ENCODE results near the gene ZMIZ1. TPM values are rescaled to one million over a fixed set of nuclear protein-coding genes. Genes with fewer than 3 reads are reported as not detected.
A peak's percentile ranks its signal among the peaks of the same experiment; 100 is the strongest.

ZMIZ1 gene
- total and polyA plus RNA-seq, 2 donors (not counting 1 experiment from before 2014, with no cell fraction given): 6.3 to 30.6 TPM

DNA sequence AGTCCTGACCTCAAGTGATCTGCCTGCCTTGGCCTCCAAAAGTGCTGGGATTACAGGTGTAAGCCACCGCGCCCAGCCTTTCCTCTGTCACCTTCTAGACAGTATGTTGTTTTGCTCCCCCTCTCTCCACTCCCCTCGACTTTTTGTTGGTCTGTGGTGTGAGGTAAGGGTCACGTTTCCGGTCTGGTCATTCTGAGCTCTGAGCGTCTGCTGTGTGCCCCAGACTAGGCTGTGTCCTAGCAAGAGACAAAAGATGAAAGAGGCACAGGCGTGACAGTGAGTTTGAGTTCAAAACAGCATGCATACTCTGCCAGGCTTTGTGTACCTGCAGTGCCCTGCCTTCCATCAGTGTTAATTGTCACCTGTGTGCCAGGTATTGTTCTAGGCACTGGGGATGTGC lies 191.1 kb downstream of the ZMIZ1 start:
- Histone ChIP-seq H3K4me3 (replicated peaks in 1 of 4; ENCODE audit: control extremely low read depth in 1 of 4, insufficient read depth in 1 of 4, low read depth in 3 of 4, low read length in 4 of 4) (no peak overlapping the region), H3K4me1 (ENCODE audit: control insufficient read depth, extremely low read depth, insufficient read depth, low read length) (peaks cover 27% of the 10 kb centered on the region), H3K9me3 (ENCODE audit: control insufficient read depth, insufficient read depth, low read depth, low read length) (no peaks in the 10 kb centered on the region), H3K79me2 (ENCODE audit: control insufficient read depth, insufficient read depth, low read length) (peaks cover 20% of the 10 kb centered on the region), H3K27ac (ENCODE audit: insufficient read depth, low read length) (no peak overlapping the region), H3K4me2 (ENCODE audit: extremely low read depth, insufficient read depth, low read length) (no peak overlapping the region), H3K27me3 (ENCODE audit: control insufficient read depth, insufficient read depth, low read length) (no peaks in the 10 kb centered on the region), H3K36me3 (ENCODE audit: control insufficient read depth, insufficient read depth, low read length) (peaks cover 13% of the 10 kb centered on the region), H4K20me1 (ENCODE audit: control insufficient read depth, extremely low read depth, insufficient read depth, low read length) (peaks cover 3% of the 10 kb centered on the region), H3K9ac (ENCODE audit: insufficient read depth, low read length) (no peak overlapping the region), H2AFZ (ENCODE audit: low read length) (no peak overlapping the region)
- TF ChIP-seq EZH2 (IDR thresholded peaks at IDR 0.05; ENCODE audit: low read length, missing control alignments) (no peak), CTCF (conservative IDR thresholded peaks at IDR 0.05 in 1 of 2, IDR thresholded peaks at IDR 0.05 in 1 of 2; ENCODE audit: low read depth in 1 of 2, low read length in 2 of 2) (no peak)
- no peak for DNase-seq (ENCODE audit: low read depth in 2 of 2)

DNA sequence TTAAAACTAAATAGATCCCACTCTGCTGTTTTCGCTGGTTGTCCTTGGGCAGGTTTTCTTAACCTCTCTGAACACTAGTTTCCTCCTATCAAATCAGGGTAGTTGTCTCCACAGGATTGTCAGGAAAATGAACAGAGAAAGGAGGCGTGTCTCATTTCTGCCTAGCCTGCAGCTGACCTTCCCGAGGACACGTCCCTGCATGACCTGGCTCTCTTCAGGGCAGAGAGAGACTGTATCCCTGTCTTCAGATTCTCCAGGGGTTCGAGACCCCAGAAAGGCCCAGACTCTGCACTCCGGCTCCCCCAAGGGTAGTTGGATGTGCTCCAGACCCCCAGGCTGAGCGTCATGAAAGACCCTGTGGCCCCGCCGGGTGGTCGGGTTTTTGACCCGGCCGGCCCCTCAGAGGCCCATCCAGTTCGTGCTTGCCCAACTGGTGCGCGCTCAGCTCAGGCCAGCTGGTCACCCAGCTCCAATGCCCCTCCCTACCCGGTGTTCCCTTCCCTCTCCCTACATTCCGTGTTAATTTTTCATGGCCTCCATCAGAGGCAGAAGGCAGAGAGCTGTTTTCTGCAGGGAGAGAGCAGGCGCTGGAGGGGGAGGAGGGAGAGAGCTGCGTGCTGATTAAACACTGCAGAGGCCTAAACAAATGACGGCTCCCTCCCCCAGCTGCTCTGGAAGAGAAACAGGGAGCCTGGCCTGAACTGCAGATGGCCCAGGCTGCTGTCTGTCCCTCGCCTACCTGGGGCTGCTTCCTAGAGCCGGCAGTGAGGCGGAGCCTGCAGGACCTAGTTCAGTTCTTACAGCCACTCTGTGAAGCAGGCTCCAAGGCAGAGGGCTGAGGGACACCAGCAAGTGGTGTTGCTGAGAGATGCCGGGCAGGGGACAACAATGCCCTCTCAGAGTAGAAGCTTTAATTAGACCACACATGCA lies 192.3 kb downstream of the ZMIZ1 start:
- Histone ChIP-seq H3K4me2 (ENCODE audit: extremely low read depth, insufficient read depth, low read length) (peak overlapping the region; percentile 7), H3K9ac (ENCODE audit: insufficient read depth, low read length) (peak overlapping the region; percentile 32), H3K4me3 (replicated peaks in 1 of 4; ENCODE audit: control extremely low read depth in 1 of 4, insufficient read depth in 1 of 4, low read depth in 3 of 4, low read length in 4 of 4) (no peak overlapping the region), H3K9me3 (ENCODE audit: control insufficient read depth, insufficient read depth, low read depth, low read length) (no peaks in the 10 kb centered on the region), H2AFZ (ENCODE audit: low read length) (no peak overlapping the region), H3K79me2 (ENCODE audit: control insufficient read depth, insufficient read depth, low read length) (peaks cover 22% of the 10 kb centered on the region), H3K27ac (ENCODE audit: insufficient read depth, low read length) (peak overlapping the region; percentile 34), H3K4me1 (ENCODE audit: control insufficient read depth, extremely low read depth, insufficient read depth, low read length) (peaks cover 38% of the 10 kb centered on the region), H3K36me3 (ENCODE audit: control insufficient read depth, insufficient read depth, low read length) (peaks cover 11% of the 10 kb centered on the region), H3K27me3 (ENCODE audit: control insufficient read depth, insufficient read depth, low read length) (no peaks in the 10 kb centered on the region), H4K20me1 (ENCODE audit: control insufficient read depth, extremely low read depth, insufficient read depth, low read length) (peaks cover 3% of the 10 kb centered on the region)
- DNase-seq (ENCODE audit: low read depth in 2 of 2): peak; percentile 46 to 69
- no peak for TF ChIP-seq EZH2 (IDR thresholded peaks at IDR 0.05; ENCODE audit: low read length, missing control alignments)
- no peak for TF ChIP-seq CTCF (conservative IDR thresholded peaks at IDR 0.05 in 1 of 2, IDR thresholded peaks at IDR 0.05 in 1 of 2; ENCODE audit: low read depth in 1 of 2, low read length in 2 of 2)

DNA sequence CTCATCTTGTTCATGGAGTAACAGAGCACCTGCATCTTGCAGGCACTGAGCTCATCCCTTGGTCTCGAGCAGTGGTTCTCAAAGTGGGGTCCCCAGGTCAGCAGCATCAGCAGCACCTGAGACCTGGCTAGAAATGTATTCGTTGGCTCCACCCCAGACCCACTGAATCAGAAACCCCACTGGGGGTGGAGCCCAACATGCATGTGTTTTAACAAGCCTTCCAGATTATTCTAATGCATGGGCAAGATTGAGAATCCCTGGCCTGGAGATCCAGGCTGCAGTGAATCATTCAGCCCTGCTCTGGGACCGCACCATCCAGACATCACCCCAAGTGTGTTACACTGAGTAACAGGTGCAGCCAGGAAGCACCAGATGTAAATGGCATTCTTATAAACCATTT lies 193.4 kb downstream of the ZMIZ1 start:
- Histone ChIP-seq H3K4me1 (ENCODE audit: control insufficient read depth, extremely low read depth, insufficient read depth, low read length) (peaks cover 47% of the 10 kb centered on the region), H2AFZ (ENCODE audit: low read length) (no peak overlapping the region), H3K27me3 (ENCODE audit: control insufficient read depth, insufficient read depth, low read length) (no peaks in the 10 kb centered on the region), H3K79me2 (ENCODE audit: control insufficient read depth, insufficient read depth, low read length) (peaks cover 20% of the 10 kb centered on the region), H3K4me2 (ENCODE audit: extremely low read depth, insufficient read depth, low read length) (no peak overlapping the region), H3K4me3 (replicated peaks in 1 of 4; ENCODE audit: control extremely low read depth in 1 of 4, insufficient read depth in 1 of 4, low read depth in 3 of 4, low read length in 4 of 4) (no peak overlapping the region), H3K27ac (ENCODE audit: insufficient read depth, low read length) (no peak overlapping the region), H3K9me3 (ENCODE audit: control insufficient read depth, insufficient read depth, low read depth, low read length) (no peaks in the 10 kb centered on the region), H3K9ac (ENCODE audit: insufficient read depth, low read length) (no peak overlapping the region), H4K20me1 (ENCODE audit: control insufficient read depth, extremely low read depth, insufficient read depth, low read length) (no peaks in the 10 kb centered on the region), H3K36me3 (ENCODE audit: control insufficient read depth, insufficient read depth, low read length) (peaks cover 7% of the 10 kb centered on the region)
- no peak for DNase-seq (ENCODE audit: low read depth in 2 of 2)
- no peak for TF ChIP-seq EZH2 (IDR thresholded peaks at IDR 0.05; ENCODE audit: low read length, missing control alignments)
- TF ChIP-seq CTCF (conservative IDR thresholded peaks at IDR 0.05 in 1 of 2, IDR thresholded peaks at IDR 0.05 in 1 of 2; ENCODE audit: low read depth in 1 of 2, low read length in 2 of 2): no peak

Measured in fibroblast of lung (primary cell).